ENCODE data around the gene ZNF121. TPM values are rescaled to one million over a fixed set of nuclear protein-coding genes. Genes with fewer than 3 reads are reported as not detected.
"Not testable (repeated sequence)": the region's sequence is repeated elsewhere in the genome, so short reads cannot be mapped to it uniquely, and the experiment has no call there.

The ZNF121 gene
- total RNA-seq = 10 to 100 TPM; 26.8 to 30.0 TPM
- long read RNA-seq, donor 1, partial matches to known transcripts = 0 of 1 reads
- long read RNA-seq, donor 1, other reads (novel, unspliced or antisense) = 1 of 1 reads
- long read RNA-seq, donor 2, partial matches to known transcripts = 0 of 4 reads
- long read RNA-seq, donor 2, other reads (novel, unspliced or antisense) = 2 of 4 reads

DNA sequence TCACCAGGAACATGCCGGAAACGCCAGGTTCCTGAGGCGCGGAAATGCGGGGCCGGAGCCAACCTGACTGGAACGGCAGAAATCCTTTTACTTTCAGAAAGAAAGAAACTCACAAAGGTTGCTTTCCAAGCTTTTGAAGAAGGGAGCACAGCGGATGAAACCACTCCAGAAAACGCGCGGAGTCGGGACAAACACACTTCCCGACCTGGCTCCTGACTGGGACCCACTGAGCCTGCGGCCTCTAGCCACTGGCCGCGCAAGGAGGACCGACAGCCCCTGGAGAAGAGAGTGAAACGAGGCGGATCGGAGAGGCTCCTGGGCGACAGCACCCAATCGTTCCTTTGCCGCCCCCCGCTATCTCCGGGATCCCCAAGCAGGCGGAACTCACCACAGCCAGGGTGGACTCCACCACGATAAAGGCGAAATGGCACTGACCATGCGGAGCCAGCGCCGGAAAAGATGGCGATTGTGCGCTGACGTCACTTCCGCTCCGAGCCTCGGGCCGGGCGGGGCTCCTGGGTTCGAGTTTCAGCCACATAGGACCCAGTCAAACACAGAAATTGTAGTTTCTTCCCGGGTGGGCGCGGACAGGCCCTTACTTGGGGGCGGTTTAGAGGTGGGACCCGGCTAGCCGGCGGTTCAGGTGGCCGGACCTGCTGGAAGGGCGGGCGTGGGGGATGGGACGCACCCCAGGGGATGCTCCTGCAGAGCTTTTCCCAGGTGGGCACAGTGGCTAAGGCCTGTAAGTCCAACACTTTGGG is at the start of gene ZNF121:
TSS of gene ZNF121 (minus strand) at position 432 of the 761 bp plus-strand sequence. CDS start 16,407 bp downstream, outside the sequence.
- intact Hi-C loops (cut with DNase I) = loop anchor here in 1 of 2 donors (2.0 kb wide), 1 partner anchor 37 kb away; the partner anchor contains the start of gene ZNF561
- DNase-seq (ENCODE audit: low spot score) = peak; percentile 97

DNA sequence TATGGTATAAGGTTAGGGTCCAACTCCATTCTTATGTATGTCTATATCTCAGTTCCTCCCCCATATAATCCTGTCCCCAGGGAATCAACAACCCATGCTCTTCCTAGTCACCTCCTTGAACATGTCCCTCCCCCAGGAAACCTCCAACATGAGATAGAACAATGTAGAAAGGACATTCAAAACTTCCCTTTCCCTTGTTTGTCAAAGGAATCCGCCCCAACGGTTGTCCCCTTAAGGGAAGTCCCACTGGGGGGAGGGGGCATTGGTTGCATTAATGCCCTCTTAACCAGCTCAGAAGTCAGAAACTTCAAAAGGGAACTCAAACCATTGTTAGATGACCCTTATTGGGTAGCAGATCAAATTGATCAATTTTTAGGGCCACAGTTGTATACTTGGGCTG is 43.6 kb upstream of the ZNF121 start:
- DNase-seq (ENCODE audit: low spot score) = no peak
- intact Hi-C loops (cut with DNase I) = loop anchor here in 1 of 2 donors (10.0 kb wide), 1 partner anchor 157 kb away; no protein-coding TSS in a partner anchor

DNA sequence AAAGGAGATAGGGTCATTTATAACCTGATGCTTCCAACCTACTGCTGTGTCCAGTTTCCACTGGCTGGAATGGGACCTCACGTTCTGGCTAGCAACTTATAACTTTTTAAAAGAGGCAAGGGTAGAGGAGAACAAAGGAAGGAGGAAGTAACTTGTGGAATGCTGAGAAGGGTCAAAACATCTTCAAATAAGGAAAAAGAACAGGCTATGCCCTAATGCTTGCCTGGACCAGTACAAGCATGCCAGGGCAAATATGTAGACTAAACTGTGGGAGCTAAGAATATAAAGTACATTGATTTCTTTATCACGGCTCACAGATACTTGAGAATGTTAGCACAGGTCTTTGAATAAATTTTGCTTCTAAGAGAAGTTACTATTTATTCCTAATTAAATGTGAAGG is 38.2 kb upstream of the ZNF121 start:
- DNase-seq (ENCODE audit: low spot score) = no peak
- intact Hi-C loops (cut with DNase I) = loop anchor here (5.0 to 10.0 kb wide), 2 partner anchors 162 to 170 kb away; no protein-coding TSS in a partner anchor

- peak; percentile 97 for DNase-seq (ENCODE audit: low spot score)
- intact Hi-C loops (cut with DNase I) = loop anchor here (2.0 to 10.0 kb wide), 3 partner anchors 37 to 171 kb away; partner anchors contain the start of gene ZNF121 (in 1 of the 2)
Measured at GRCh38 chr19:9621156-9622037, 37.1 kb upstream of the ZNF121 start, which contains the start of gene ZNF561. ZNF561 (minus strand) TSS chr19:9621232; CDS start chr19:9619456, 1,776 bp downstream.

DNA sequence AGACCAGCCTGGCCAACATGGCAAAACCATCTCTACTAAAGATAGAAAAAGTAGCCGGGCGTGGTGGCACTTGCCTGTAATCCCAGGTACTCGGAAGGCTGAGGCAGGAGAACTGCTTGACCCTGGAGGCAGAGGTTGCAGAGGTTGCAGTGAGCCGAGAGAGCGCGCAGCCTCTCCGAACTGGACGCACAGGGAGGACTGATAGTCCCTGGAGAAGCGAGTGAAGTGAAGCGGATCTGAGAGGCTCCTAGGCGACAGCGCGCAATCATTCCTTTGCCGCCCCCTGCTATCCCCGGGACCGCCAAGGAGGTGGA is 36.5 kb upstream of the ZNF121 start:
- intact Hi-C loops (cut with DNase I) = loop anchor here (2.0 to 10.0 kb wide), 3 partner anchors 36 to 172 kb away; partner anchors contain the start of gene ZNF121 (in 1 of the 2)
- DNase-seq (ENCODE audit: low spot score) = no peak

DNA sequence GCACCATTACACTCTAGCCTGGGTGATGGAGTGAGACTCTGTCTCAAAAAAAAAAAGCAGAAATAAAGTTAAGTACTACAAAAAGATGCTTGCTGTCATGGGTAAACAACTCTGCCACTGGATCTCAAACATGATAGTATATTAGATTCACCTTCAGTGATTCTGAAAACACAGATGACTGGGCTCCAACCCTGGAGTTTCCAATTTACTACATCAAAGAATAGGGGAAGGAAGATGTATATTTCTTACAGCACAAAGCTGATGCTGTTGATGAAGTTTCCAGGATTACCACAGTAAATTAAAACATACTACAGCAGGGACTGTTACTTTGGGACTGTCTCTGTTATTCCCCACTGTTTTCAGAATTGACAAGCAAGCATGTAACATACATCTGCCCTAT is 31.5 kb upstream of the ZNF121 start:
- DNase-seq (ENCODE audit: low spot score) = no peak
- intact Hi-C loops (cut with DNase I) = no loop called here

DNA sequence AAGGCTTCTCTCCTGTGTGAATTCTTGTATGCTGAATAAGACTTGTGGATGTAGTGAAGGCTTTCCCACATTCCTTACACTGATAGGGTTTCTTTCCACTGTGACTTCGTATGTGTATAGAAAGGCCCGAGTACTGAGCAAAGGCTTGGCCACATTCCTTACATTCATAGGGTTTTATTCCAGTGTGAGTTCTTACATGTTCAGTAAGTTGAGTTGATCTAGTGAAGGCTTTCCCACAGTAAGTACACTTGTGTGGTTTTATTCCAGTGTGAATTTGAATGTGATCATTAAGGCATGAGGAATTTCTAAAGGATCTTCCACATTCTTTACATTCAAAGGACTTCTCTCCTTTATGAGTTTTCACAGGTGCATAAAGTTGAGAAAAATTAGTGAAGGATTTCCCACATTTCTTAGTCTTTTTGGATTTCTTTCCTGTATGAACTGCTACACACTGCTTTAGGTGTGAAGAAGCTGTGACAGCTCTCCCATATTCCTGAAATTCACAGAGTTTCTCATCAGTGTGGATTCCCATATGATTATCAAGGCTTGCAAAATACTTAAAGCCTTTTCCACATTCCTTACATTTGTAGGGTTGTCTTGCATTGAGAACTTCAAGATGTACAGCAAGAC is 26.3 kb upstream of the ZNF121 start:
- intact Hi-C loops (cut with DNase I) = no loop called here
- DNase-seq (ENCODE audit: low spot score) = no peak

- intact Hi-C loops (cut with DNase I) = no loop called here
- no peak for DNase-seq (ENCODE audit: low spot score)
Measured at GRCh38 chr19:9608912-9609311, 24.6 kb upstream of the ZNF121 start.

GRCh38 chr19:9597027-9597426 is 12.7 kb upstream of the ZNF121 start:
- intact Hi-C loops (cut with DNase I) = no loop called here
- DNase-seq (ENCODE audit: low spot score) = no peak

GRCh38 chr19:9586764-9587163 is 2.5 kb upstream of the ZNF121 start:
- DNase-seq (ENCODE audit: low spot score) = no peak
- intact Hi-C loops (cut with DNase I) = no loop called here

DNA sequence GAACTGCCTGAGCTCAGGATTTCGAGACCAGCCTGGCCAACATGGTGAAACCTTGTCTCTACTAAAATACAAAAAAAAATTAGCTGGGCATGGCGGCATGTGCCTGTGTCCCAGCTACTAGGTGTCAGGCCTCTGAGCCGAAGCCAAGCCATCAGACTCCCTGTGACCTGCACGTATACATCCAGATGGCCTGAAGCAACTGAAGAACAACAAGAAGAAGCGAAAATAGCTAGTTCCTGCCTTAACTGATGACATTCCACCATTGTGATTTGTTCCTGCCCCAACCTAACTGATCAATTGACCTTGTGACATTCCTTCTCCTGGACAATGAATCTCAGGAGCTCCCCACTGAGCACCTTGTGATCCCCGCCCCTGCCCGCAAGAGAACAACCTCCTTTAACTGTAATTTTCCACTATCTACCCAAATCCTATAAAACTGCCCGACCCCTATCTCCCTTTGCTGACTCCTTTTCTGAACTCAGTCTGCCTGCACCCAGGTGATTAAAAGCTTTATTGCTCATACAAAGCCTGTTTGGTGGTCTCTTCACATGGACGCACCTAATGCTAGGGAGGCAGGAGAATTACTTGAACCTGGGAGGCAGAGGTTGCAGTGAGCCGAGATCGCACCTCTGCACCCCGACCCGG is 2.1 kb downstream of the ZNF121 start:
- intact Hi-C loops (cut with DNase I); DNase-seq (ENCODE audit: low spot score): not testable (repeated sequence)

DNA sequence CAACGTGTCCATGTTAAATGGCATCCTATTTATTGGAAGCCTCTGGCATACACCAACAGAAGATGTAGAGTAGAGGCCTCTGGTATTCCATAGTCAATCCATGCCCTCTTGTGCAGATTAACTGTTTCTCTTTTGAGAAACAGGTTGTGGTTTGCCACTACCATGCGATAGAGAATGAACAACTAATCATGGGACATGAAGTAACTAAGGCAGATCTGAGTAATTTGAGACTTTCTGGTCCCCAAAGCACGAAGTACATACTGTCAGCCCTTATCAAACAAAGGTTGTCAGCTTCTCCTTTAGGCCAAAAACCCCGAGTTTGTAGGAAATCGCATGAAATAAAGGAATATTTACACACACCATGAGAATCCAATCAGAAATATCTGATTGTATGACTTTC is 3.6 kb downstream of the ZNF121 start:
- intact Hi-C loops (cut with DNase I) = no loop called here
- DNase-seq (ENCODE audit: low spot score) = no peak

- no peak for DNase-seq (ENCODE audit: low spot score)
- intact Hi-C loops (cut with DNase I) = no loop called here
Measured at GRCh38 chr19:9570255-9570654, 14.0 kb downstream of the ZNF121 start.

DNA sequence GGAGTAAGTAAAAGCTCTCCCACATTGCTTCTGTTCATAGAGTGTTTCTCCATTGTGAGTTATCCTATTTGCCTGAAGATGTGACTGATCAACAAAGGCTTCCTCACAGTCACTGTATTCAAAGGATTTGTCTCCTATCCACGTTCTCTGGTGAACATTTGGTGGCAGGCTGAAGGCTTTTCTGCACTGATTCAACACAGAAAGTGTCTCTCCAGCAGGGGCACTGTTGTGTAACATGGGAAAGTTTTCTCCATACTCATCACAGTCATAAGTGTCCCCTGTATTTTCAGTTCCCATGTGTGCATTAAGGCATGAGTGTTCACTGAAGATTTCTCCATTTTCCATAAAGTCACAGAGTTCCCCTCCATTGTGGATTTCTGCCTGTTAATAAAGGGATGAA is 17.6 kb downstream of the ZNF121 start:
- intact Hi-C loops (cut with DNase I) = no loop called here
- DNase-seq (ENCODE audit: low spot score) = no peak

- DNase-seq (ENCODE audit: low spot score) = no peak
- intact Hi-C loops (cut with DNase I) = no loop called here
Measured at GRCh38 chr19:9565900-9566705, 18.2 kb downstream of the ZNF121 start.

DNA sequence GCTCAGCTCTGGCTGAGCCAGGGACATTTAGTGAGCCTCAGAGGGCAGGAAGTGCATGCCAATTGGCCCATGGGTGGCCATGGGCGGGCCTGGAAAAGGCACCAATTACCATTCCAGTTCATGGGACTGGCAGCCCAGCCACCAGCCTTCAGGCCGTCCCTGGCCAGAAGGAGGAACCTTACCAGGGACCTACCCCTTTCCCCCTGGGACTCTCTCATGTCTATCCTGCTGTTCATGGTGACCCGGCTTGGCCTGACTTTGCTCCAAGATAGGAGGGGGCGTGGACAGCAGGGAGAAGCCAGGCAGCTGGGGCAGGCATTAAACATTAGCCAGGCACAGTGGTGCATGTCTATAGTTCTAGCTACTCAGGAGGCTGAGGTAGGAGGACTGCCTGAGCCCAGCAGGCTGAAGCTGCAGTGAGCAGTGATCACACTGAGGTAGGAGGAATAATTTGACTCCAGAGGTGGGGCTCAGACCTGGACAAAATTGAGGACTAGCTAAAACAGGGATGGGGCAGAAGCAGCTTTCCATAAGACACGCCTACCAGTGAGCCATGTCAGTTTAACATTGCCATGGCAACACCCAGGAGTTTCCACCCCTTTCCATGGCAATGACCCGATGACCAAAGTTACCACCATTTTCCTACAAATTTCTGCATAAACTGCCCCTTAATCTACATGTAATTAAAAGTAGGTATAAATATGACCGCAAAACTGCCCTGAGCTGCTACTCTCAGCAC is 31.6 kb downstream of the ZNF121 start:
- DNase-seq (ENCODE audit: low spot score) = no peak
- intact Hi-C loops (cut with DNase I) = no loop called here

GRCh38 chr19:9547870-9548269 is 36.4 kb downstream of the ZNF121 start:
- intact Hi-C loops (cut with DNase I) = loop anchor here in 1 of 2 donors (5.0 kb wide), 1 partner anchor 851 kb away; the partner anchor contains the start of gene ACTL9
- no peak for DNase-seq (ENCODE audit: low spot score)

Measured in posterior vena cava (tissue), 2 donors.